Measurements from ENCODE around the gene AKAP13.

Gene AKAP13

DNA sequence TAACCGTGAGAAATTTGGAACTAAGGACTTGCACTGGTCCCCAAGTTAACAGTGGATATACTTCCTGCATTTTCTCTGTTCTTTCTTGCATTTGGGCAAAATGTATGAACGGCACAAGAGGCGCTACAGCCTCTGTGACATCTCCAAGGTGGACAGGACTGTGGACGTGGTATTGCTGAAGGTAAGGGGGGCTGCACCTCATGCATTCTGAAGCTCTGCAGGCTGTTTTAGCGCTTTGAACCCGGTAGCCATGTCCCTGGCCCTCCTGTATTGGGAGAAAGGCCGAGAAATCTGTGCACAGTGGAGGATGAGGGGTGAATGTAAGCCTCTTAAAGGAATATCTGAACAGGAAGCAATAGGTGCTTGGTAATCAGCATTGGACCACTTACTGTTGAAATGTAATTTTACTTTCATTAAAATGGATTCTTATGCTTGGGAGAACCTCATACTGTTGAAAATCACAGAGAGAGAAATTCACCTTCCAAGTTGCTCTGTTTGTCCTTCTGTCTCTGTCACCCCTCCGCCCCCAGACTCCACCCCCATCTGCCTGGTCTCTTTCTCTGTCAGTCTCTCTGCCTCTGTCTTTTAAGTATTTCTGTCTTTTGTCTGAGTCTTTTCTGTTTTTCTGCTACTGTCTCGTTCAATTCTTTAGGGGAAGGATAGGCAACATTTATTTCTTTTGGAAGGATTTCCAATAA, 239.7 kb downstream of the AKAP13 start:
- TF ChIP-seq ZFX (IDR thresholded peaks at IDR 0.05; ENCODE audit: borderline replicate concordance) (no peak), CTCF (IDR thresholded peaks at IDR 0.05) (no peak)
- H3K27ac ChIP-seq: peak overlapping the region; percentile 24

- TF ChIP-seq ZFX (IDR thresholded peaks at IDR 0.05; ENCODE audit: borderline replicate concordance) (no peak), CTCF (IDR thresholded peaks at IDR 0.05) (no peak)
- peak overlapping the region; percentile 24 for H3K27ac ChIP-seq
Measured at GRCh38 chr15:85620690-85621049, 240.3 kb downstream of the AKAP13 start.

DNA sequence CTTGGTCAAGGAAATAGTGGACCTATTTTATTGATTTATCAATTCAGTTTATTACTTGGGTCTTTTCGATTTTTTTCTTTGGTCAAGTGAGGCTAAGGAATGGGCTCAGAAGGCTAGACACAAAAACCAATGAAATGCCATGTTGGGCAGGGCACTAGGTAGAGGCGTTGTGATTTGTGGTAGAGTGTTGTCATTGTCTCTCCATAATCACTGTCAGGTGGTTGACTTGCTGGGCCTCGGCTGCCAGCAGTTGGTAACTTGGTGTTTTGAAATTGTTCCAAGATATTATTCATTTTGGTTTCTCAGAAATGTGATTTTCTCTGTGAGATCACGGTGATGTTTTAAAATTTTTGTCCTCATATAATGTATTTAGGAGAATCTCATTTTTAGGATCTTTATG, 240.7 kb downstream of the AKAP13 start:
- no peak for TF ChIP-seq CTCF (IDR thresholded peaks at IDR 0.05)
- TF ChIP-seq ZFX (IDR thresholded peaks at IDR 0.05; ENCODE audit: borderline replicate concordance): no peak
- peak overlapping the region; percentile 24 for H3K27ac ChIP-seq

GRCh38 chr15:85622221-85622831, 241.9 kb downstream of the AKAP13 start:
- no peak overlapping the region for H3K27ac ChIP-seq

DNA sequence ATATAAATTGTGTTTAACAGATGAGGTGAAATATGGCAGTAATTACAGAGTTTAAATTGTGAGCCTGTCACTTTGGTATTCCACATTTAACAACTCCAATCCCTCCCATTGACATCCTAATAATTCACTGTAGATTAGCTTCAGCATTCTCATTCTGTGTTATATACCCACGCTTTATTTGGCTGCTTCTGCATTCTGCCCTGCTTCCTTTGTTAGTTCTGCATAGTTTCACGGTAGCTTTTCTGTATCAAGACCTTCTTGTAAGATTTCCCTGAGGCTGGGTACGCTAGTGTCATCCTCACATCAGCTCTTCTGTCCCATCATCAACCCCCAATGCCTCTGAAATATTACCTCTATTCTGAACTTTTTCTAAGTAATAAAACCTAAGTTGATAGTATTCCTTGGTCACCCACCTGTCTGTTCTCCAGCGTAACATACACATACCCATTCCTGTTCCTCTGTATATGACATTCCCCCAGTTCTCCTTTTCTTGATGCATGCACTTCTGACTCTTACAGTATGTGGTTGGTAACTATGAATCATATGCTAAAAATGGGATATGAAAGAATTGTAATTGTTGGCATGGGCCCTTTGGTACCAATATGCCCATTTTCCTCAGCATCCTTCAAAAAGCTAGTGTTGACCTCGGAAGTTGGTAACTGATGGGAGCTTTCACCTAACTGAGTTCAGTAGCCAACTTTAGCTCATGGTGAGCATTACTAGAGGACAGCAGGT, 243.1 kb downstream of the AKAP13 start:
- no peak overlapping the region for H3K27ac ChIP-seq
- no peak for TF ChIP-seq ZFX (IDR thresholded peaks at IDR 0.05; ENCODE audit: borderline replicate concordance)
- no peak for TF ChIP-seq CTCF (IDR thresholded peaks at IDR 0.05)

More at GRCh38 chr15:85622221-85622831, 241.9 kb downstream of the AKAP13 start:
- TF ChIP-seq ZFX (IDR thresholded peaks at IDR 0.05; ENCODE audit: borderline replicate concordance): no peak
- TF ChIP-seq CTCF (IDR thresholded peaks at IDR 0.05): no peak

- TF ChIP-seq ZFX (IDR thresholded peaks at IDR 0.05; ENCODE audit: borderline replicate concordance) (no peak), CTCF (IDR thresholded peaks at IDR 0.05) (no peak)
- peak overlapping the region; percentile 28; the same call in 1 of the 2 replicates for H3K27ac ChIP-seq
Measured at GRCh38 chr15:85624291-85624801, 243.9 kb downstream of the AKAP13 start.

All from 22Rv1 (cell line).